K562 (cell line): ENCODE data around the gene TSPAN15.

Source experiments
- ARID2 ChIP-seq: fragments of 450-650 bp; IDR thresholded peaks from 2 replicates; pipeline ENCODE4 v1.6.1; 2017; ENCODE audit warnings: antibody characterized with exemption, mild to moderate bottlenecking
- BCL6 ChIP-seq: fragments of 250-450 bp; sonication (Bioruptor Pico); IDR thresholded peaks from 2 replicates; pipeline ENCODE4 v1.4.0; 2020
- CHCHD3 ChIP-seq: fragments of 250-450 bp; sonication (Bioruptor Pico); IDR thresholded peaks from 2 replicates; pipeline ENCODE4 v2.1.2; 2022; ENCODE audit warnings: mild to moderate bottlenecking
- CHD2 ChIP-seq: IDR thresholded peaks from 2 replicates; pipeline ENCODE4 v1.6.1; 2011; ENCODE audit warnings: low read depth, low read length
- CTCF ChIP-seq, 3 experiments: IDR thresholded peaks in 2 of 3; conservative IDR thresholded peaks in 1 of 3; 2 replicates each; pipeline ENCODE4 v1.5.1; 2011 to 2012; ENCODE audit warnings: low read length in 3 of 3, mild to moderate bottlenecking in 3 of 3, control low read depth in 2 of 3, improper control_type of control experiment in 1 of 3, inconsistent platforms in 1 of 3, low read depth in 1 of 3, mixed read lengths in 1 of 3, moderate library complexity in 1 of 3; ENCODE audit not compliant: insufficient read depth in 2 of 3
- ETV6 ChIP-seq, 3 experiments: fragments of 150-350 bp in 1 of 3; sonication (generic) in 1 of 3; formaldehyde crosslinking in 1 of 3; IDR thresholded peaks; 2 replicates each; pipeline versions ENCODE4 v1.6.1 to v1.8.0; 2014 to 2022; ENCODE audit warnings: borderline replicate concordance in 2 of 3, low read depth in 2 of 3, antibody characterized with exemption in 1 of 3, low read length in 1 of 3, mild to moderate bottlenecking in 1 of 3, missing genetic modification reagents in 1 of 3
- HDAC2 ChIP-seq: fragments of 450-650 bp; IDR thresholded peaks from 2 replicates; pipeline ENCODE4 v1.6.1; 2016; ENCODE audit warnings: mild to moderate bottlenecking
- POLR2A ChIP-seq: fragments of 450-650 bp; conservative IDR thresholded peaks from 2 replicates; pipeline ENCODE4 v1.6.1; 2016
- ZNF780A ChIP-seq: fragments of 250-450 bp; sonication (Bioruptor Pico); IDR thresholded peaks from 2 replicates; pipeline ENCODE4 v1.5.0; 2021; ENCODE audit warnings: mild to moderate bottlenecking

- TF ChIP-seq CHCHD3 (CRISPR knock-in tag) (no peak), HDAC2 (no peak), ETV6 (IDR thresholded peaks at IDR 0.05; ENCODE audit: borderline replicate concordance in 1 of 2, low read depth in 2 of 2, low read length in 1 of 2) (no peak), ETV6 (CRISPR knock-in tag; IDR thresholded peaks at IDR 0.05; ENCODE audit: borderline replicate concordance) (no peak), BCL6 (CRISPR knock-in tag) (no peak), CTCF (IDR thresholded peaks at IDR 0.05 in 2 of 3, conservative IDR thresholded peaks at IDR 0.05 in 1 of 3; ENCODE audit: insufficient read depth in 2 of 3, low read depth in 1 of 3, low read length in 3 of 3) (no peak), ZNF780A (CRISPR knock-in tag) (no peak), POLR2A (no peak), CHD2 (no peak), ARID2 (no peak)
Observed at GRCh38 chr10:69445041-69445440, 6.2 kb upstream of the TSPAN15 start.
